Measurements from ENCODE around the gene LINGO1. TPM values are rescaled to one million over a fixed set of nuclear protein-coding genes. Genes with fewer than 3 reads are reported as not detected.

Gene LINGO1
- total RNA-seq, 4 donors from 2014 or later = 0.13 to 1.1 (median 1.0) TPM; not detected in 1

DNA sequence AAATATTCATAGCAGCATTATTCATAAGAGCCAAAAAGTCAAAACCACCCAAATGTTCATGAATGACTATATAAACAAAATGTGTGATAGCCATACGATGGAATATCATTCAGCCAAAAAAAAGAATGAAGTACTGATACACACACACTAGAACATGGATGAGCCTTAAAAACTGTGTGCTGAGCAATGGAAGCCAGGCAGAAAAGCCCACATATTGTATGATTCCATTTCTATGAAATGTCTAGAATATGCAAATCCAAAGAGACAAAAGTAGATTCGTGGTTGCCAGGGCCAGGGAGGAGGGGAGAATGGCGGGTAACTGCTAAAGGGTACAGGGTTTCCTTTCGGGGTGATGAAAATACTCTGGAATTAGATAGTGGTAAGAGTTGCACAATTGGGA lies 37.2 kb upstream of the LINGO1 start:
- intact Hi-C loops (cut with DNase I) = no loop called here
- Histone ChIP-seq H3K36me3 (no peaks in the 10 kb centered on the region), H3K4me1 (no peaks in the 10 kb centered on the region), H3K27ac (no peak overlapping the region), H3K4me3 (replicated peaks in 1 of 3) (no peak overlapping the region), H3K27me3 (no peaks in the 10 kb centered on the region), H3K9me3 (no peaks in the 10 kb centered on the region)
- no peak for DNase-seq
- WGBS, 2 donors = 81 to 82% methylated on average over 4 of the region's 4 CpGs
- TF ChIP-seq, protein P1, sequence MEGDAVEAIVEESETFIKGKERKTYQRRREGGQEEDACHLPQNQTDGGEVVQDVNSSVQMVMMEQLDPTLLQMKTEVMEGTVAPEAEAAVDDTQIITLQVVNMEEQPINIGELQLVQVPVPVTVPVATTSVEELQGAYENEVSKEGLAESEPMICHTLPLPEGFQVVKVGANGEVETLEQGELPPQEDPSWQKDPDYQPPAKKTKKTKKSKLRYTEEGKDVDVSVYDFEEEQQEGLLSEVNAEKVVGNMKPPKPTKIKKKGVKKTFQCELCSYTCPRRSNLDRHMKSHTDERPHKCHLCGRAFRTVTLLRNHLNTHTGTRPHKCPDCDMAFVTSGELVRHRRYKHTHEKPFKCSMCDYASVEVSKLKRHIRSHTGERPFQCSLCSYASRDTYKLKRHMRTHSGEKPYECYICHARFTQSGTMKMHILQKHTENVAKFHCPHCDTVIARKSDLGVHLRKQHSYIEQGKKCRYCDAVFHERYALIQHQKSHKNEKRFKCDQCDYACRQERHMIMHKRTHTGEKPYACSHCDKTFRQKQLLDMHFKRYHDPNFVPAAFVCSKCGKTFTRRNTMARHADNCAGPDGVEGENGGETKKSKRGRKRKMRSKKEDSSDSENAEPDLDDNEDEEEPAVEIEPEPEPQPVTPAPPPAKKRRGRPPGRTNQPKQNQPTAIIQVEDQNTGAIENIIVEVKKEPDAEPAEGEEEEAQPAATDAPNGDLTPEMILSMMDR (IDR thresholded peaks at IDR 0.05) = no peak
- no peak for TF ChIP-seq POLR2A (IDR thresholded peaks at IDR 0.05)

GRCh38 chr15:77667338-77668234 lies 34.9 kb upstream of the LINGO1 start:
- 63 to 65% methylated on average over 11 of the region's 11 CpGs for WGBS, 2 donors
- no peak overlapping the region for H3K4me3 ChIP-seq (replicated peaks in 1 of 3)
- TF ChIP-seq POLR2A (IDR thresholded peaks at IDR 0.05) = no peak
- TF ChIP-seq, protein P1 (IDR thresholded peaks at IDR 0.05) = no peak
- H3K9me3 ChIP-seq = no peaks in the 10 kb centered on the region
- no peak overlapping the region for H3K27ac ChIP-seq
- no peaks in the 10 kb centered on the region for H3K27me3 ChIP-seq
- intact Hi-C loops (cut with DNase I) = no loop called here
- H3K36me3 ChIP-seq = no peaks in the 10 kb centered on the region
- no peaks in the 10 kb centered on the region for H3K4me1 ChIP-seq
- no peak for DNase-seq

GRCh38 chr15:77666296-77666660 lies 33.6 kb upstream of the LINGO1 start:
- no peak for DNase-seq
- WGBS, 2 donors = 67 to 70% methylated on average over 5 of the region's 5 CpGs

GRCh38 chr15:77665530-77666295 lies 33.0 kb upstream of the LINGO1 start:
- no peaks in the 10 kb centered on the region for H3K27me3 ChIP-seq
- intact Hi-C loops (cut with DNase I) = no loop called here

More at GRCh38 chr15:77666296-77666660, 33.6 kb upstream of the LINGO1 start:
- Histone ChIP-seq H3K4me3 (replicated peaks in 1 of 3) (no peak overlapping the region), H3K36me3 (no peaks in the 10 kb centered on the region), H3K27me3 (no peaks in the 10 kb centered on the region), H3K9me3 (no peaks in the 10 kb centered on the region), H3K27ac (no peak overlapping the region), H3K4me1 (no peaks in the 10 kb centered on the region)
- TF ChIP-seq POLR2A (IDR thresholded peaks at IDR 0.05) = no peak
- TF ChIP-seq, protein P1 (IDR thresholded peaks at IDR 0.05) = no peak
- intact Hi-C loops (cut with DNase I) = no loop called here

More at GRCh38 chr15:77665530-77666295, 33.0 kb upstream of the LINGO1 start:
- DNase-seq = no peak
- Histone ChIP-seq H3K4me1 (no peaks in the 10 kb centered on the region), H3K36me3 (no peaks in the 10 kb centered on the region), H3K9me3 (no peaks in the 10 kb centered on the region), H3K27ac (no peak overlapping the region), H3K4me3 (replicated peaks in 1 of 3) (no peak overlapping the region)
- TF ChIP-seq POLR2A (IDR thresholded peaks at IDR 0.05) = no peak
- TF ChIP-seq, protein P1 (IDR thresholded peaks at IDR 0.05) = no peak
- WGBS, 2 donors = 83 to 88% methylated on average over 11 to 12 of the region's 12 CpGs

Data from thyroid gland (tissue), 4 donors.